Astrocyte of the spinal cord (primary cell): ENCODE measurements around the gene PTAFR.

Experiments
- DNase-seq: peaks from one replicate; pipeline ENCODE4 v3.0.0; 2011; ENCODE audit warnings: low read depth, low spot score
- H3K4me3 ChIP-seq: 2 replicates; pipeline ENCODE4 v1.5.1; 2011; ENCODE audit warnings: low read depth, mild to moderate bottlenecking, low read length, moderate library complexity
- in situ Hi-C: cut with HindIII; loops from 2 replicates; pipeline ENCODE4 v1.10.0; 2017; ENCODE audit warnings: low sequenced_read_pairs
- TF ChIP-seq, protein P1 (sequence below): IDR thresholded peaks from 2 replicates; pipeline ENCODE4 v1.5.1; 2012; ENCODE audit warnings: low read depth, mild to moderate bottlenecking, low read length, inconsistent platforms

The PTAFR gene

DNA sequence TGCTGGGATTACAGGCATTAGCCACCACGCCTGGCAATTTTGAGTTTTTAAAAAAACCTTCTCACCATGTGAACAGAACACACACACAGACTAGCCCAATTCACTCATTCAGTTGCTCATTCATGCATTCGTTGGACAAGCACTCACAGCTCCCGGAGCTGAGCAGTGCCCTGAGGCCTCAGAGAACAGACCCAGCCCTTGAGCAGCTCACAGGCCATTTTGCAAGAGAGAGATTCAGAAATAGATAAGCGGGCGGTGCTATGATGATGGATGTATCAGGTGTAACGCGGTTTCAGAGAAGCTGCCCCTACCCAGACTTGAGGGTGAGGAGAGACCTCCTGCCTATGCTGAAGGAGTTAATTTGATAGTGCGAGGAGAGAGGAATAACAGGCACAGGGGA lies 18.6 kb downstream of the PTAFR start:
- no peak for DNase-seq
- in situ Hi-C loops, result no loop called here
- TF ChIP-seq, protein P1, sequence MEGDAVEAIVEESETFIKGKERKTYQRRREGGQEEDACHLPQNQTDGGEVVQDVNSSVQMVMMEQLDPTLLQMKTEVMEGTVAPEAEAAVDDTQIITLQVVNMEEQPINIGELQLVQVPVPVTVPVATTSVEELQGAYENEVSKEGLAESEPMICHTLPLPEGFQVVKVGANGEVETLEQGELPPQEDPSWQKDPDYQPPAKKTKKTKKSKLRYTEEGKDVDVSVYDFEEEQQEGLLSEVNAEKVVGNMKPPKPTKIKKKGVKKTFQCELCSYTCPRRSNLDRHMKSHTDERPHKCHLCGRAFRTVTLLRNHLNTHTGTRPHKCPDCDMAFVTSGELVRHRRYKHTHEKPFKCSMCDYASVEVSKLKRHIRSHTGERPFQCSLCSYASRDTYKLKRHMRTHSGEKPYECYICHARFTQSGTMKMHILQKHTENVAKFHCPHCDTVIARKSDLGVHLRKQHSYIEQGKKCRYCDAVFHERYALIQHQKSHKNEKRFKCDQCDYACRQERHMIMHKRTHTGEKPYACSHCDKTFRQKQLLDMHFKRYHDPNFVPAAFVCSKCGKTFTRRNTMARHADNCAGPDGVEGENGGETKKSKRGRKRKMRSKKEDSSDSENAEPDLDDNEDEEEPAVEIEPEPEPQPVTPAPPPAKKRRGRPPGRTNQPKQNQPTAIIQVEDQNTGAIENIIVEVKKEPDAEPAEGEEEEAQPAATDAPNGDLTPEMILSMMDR, result no peak
- H3K4me3 ChIP-seq, result no peak overlapping the region

DNA sequence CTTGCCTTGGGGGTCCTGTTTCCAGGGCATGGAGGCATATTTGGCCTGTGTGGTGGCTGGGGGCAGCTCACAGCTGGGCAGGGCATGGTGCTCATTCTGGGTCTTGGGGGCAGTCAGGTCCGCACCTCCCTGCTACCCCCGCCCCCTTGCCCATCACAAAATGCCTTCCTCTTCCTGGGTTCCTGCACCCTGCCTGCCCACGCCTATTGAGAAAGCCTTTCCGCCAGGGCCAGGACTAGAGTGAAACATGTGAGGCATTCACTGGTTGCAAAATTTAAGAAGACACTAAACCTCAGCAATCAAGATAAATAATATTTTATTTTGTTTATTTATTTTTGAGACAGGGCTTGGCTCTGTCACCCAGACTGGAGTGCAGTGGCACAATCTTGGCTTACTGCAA lies 19.7 kb downstream of the PTAFR start:
- TF ChIP-seq, protein P1, result no peak
- in situ Hi-C loops, result no loop called here
- DNase-seq, result no peak
- no peak overlapping the region for H3K4me3 ChIP-seq

DNA sequence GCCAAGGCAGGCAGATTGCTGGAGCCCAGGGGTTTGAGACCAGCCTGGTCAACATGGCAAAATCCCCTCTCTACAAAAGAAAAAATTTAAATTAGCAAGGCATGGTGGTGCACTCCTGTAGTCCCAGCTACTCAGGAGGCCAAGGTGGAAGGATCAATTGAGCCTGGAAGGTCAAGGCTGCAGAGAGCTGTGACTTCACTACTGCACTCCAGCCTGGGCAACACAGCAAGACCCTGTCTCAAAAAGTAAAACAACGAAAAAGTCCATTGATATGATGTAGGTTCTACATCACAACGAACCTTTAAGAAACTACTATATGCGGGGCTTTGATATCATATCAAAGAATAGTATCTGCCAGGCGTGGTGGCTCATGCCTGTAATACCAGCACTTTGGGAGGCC lies 20.9 kb downstream of the PTAFR start:
- TF ChIP-seq, protein P1, result no peak
- in situ Hi-C loops, result no loop called here
- H3K4me3 ChIP-seq, result no peak overlapping the region
- DNase-seq, result no peak

DNA sequence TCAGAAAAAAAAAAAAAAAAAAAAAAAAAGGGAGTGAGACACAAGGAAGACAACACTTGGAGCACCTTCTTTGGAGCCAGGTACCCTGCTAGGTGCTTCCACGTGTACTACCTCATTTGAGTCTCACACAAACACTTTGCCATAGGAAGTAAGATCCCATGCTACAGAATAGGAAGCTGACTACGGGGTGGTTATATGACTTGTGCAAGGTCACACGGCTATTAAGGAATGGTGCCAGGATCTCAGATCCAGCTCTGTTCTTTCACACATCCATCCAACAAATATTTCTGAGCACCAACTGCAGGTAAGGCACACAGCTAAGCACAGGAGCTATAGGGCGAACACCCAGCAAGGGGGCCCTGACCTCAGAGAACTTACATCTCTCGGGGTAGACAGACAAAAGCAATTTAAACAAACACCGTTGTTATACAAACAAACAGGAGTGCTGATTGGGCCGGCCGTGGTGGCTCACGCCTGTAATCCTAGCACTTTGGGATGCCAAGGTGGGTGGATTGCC lies 22.4 kb downstream of the PTAFR start:
- no peak overlapping the region for H3K4me3 ChIP-seq
- TF ChIP-seq, protein P1, result no peak
- in situ Hi-C loops, result no loop called here

DNA sequence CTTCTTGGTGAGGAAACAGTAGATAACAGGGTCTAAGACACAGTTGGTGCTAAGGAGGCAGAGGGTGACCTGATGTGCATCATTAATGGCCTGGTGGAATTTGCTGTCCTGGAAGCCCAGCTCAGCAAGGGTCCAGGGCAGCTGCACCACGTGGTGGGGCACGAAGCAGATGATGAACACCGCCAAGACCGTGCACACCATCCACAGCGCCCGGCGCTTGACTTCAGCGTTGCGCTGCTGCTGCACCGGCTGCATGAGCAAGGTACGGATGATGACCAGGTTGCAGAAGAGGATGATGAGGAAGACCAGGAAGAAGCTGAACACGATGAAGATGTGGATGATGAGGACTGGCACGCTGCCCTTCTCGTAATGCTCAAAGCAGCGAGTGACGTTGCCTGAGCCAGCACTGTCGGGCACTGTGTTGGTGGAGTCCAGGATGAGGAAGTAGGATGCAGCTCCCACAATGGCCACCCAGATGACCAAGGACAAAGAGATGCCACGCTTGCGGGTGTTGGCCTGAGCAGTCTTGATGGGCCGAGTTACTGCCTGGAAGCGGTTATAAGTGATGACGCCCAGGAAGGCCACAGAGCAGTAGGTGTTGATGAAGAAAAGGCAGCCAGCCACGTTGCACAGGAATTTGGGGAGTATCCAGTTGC lies 26.2 kb downstream of the PTAFR start:
- in situ Hi-C loops, result no loop called here
- TF ChIP-seq, protein P1, result no peak
- H3K4me3 ChIP-seq, result no peak overlapping the region
- no peak for DNase-seq

More for the DNA sequence above, 22.4 kb downstream of the PTAFR start:
- no peak for DNase-seq

DNA sequence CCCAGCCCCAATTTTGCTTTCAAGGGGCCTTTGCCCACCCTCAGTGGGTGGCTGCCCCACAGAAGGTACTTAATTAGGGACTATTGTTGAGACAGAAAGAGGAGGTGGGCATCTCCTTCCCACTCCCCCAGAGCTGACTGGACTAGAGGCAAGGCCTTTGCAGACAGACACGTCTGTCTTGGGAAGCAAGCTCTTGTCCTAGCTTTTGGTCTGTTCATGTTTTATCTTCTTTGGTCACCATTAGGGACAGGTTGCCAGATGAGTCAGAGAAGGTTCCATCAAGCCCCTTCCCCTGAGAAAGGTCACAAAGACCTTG lies 27.7 kb downstream of the PTAFR start:
- TF ChIP-seq, protein P1, result no peak
- no peak for DNase-seq
- in situ Hi-C loops, result no loop called here

More for the DNA sequence above, 27.7 kb downstream of the PTAFR start:
- no peak overlapping the region for H3K4me3 ChIP-seq
